NK-92 (cell line): ENCODE measurements around the gene PCDH17.

ENCODE experiments used
- DNase-seq: peaks from one replicate; lab custom pipeline; 2025; ENCODE audit not compliant: unreplicated experiment; lab: John Stamatoyannopoulos, UW

PCDH17 gene, protein sequence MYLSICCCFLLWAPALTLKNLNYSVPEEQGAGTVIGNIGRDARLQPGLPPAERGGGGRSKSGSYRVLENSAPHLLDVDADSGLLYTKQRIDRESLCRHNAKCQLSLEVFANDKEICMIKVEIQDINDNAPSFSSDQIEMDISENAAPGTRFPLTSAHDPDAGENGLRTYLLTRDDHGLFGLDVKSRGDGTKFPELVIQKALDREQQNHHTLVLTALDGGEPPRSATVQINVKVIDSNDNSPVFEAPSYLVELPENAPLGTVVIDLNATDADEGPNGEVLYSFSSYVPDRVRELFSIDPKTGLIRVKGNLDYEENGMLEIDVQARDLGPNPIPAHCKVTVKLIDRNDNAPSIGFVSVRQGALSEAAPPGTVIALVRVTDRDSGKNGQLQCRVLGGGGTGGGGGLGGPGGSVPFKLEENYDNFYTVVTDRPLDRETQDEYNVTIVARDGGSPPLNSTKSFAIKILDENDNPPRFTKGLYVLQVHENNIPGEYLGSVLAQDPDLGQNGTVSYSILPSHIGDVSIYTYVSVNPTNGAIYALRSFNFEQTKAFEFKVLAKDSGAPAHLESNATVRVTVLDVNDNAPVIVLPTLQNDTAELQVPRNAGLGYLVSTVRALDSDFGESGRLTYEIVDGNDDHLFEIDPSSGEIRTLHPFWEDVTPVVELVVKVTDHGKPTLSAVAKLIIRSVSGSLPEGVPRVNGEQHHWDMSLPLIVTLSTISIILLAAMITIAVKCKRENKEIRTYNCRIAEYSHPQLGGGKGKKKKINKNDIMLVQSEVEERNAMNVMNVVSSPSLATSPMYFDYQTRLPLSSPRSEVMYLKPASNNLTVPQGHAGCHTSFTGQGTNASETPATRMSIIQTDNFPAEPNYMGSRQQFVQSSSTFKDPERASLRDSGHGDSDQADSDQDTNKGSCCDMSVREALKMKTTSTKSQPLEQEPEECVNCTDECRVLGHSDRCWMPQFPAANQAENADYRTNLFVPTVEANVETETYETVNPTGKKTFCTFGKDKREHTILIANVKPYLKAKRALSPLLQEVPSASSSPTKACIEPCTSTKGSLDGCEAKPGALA (N-terminal part only)

DNA sequence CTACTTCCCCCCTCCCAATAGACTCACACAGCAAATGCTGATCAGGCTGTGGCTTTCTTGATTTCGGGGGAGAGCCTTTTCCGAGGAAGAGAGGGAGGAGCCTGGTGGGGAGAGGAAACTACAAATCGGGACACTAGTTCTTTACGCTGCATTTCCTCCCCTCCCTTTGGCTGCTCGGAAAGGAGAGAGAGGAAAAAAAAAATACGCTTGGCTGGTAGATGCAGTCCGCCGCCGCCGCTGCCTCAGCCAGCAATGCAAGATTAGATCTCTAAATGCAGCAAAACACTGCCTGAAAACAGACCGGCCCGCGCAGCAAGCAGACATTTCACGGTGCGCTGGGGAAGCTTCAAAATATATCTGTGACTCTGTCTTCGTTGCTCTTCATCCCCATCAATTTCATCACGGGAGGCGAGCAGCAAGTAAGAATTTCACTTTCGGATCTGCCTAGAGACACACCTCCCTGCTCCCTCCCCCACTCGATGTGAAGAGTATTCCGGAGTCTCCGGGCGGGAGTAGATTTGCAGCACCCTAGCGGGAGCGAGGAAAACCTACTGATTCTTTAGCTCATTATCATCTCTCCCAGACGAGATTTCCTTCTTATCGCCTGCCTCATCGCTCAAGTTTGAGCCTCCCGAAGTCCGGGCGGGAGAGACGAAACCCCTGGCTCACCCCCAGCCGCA, at the start of gene PCDH17:
PCDH17 (plus strand) TSS at position 149 of the 680 bp plus-strand sequence. CDS start 803 bp downstream, outside the sequence.
- DNase-seq: no peak

DNA sequence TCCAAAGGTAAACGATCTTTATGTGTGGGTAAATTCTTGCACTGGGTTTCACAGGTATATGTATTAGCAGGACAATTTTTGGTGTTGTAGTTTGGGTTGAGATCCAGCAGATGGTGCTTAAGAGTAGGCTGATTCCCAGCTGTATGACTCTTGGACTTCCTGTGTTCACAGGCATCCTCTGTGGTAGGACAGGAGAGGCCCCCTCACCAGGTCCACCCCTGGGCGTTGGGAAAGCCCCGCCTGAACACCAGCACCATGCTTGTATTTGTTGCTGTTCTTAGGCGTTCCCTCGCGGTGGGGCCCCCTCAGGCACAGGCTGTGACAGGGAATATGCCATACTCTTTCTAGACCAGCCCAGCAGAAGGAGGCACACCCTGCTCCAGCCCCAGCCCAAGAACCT, 49.5 kb upstream of the PCDH17 start:
- no peak for DNase-seq

DNA sequence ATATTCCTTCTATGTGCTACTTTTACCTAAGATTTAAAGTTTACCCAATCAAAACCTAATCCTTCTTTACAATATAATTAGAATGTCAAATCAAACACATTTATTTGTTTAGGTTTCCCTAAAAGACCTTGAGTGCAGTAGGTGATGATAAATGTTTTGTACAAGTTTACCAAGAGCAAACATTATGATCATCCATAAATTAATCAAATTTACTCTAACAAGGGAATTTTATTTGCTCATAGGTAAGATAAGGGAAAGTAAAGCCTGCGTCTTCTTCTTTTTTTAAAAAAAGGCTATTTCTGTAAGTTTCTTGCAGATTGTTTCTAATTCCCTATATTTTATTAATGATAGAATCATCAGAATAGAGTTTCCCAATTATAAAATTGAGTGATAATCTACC, 48.0 kb upstream of the PCDH17 start:
- no peak for DNase-seq

DNA sequence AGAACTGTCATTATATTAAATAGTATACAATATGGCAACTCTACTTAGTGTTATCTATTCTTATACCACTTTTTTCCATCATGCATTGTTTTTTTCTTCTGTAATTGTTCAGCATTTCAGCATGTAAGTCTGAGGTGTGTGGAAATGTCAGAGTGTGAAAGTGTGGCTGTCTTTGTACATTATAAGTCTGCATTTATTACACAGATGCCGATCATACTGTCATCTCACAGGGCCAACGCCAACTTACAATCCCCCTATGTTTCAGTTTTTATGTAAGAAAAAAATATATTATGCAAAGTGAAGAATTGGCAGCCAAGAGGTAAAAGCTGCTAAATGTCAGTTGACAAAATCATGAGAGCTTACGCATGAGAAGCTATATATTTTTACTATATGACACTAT, 42.9 kb upstream of the PCDH17 start:
- no peak for DNase-seq

DNA sequence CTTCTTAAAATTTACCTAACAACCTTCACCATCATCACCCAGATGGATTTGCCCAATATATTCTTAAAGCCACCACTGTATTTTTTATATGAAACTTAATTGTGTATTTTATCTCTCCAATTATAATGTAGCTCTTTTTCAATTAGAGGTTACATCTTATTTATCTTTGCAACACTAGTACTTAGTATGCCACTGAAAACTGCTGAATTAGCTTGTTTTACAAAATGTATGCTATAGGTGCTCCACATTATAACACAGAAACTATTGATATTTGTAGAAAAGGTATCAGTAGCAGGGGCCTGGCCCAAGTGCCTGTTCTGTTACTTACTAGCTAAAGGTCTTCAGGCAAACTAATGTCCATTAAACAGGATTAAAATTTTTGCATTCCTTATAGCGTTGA, 35.8 kb upstream of the PCDH17 start:
- DNase-seq: no peak

DNA sequence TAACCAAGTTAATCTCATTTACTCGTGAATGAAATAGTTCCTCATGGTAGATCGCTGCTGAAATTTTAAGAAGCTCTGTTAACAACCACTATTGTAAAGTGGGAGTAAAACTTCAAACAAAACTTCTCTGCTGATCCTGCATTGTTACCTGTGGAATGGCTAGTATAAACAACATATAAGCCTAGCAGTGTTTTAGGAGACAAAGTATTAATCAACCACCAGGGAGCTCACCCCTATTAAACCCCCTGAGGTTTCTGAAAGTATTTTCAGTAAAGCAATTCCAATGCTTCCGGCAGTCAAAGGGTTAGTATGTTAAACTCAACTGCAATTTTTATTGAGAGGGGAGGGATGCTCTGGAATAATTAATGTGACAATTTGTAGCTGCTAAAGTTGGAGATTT, 30.0 kb upstream of the PCDH17 start:
- DNase-seq: no peak

DNA sequence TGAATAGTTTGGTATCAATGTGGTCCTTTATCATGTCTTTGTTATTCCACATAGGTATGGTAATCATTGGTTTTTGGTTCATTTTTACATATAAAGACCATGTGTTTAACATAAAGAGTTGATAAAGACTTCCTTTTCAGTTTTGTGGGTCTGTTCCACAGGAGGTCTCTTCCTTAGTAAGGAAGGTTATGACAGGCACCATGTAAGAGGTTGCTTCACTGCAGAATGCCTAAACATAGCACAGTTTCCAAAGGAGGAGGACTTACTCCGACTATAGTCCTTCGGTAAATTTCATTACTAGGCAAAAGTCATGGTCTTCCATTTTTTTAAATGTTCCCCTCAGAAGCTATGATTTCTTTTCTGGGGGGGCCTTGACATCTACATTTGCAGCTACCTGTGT, 27.1 kb upstream of the PCDH17 start:
- no peak for DNase-seq

DNA sequence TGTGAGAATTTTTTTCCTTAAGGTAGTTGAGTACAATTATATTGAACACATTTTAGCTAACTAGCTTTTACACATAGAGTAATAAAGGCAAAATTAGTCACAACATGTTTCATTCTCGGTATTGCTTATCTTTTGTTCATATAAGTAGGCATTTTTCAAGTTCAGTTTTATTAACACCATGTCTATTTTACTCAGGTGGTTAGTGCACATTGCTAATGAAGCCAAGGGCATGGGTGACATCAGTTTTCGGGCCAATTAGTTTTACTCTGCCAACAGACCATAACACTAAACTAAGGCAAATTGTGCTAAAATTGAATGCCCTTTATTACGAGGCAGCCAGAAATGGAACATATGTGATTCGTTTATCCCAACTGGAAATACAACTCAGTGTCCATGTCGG, 19.6 kb upstream of the PCDH17 start:
- DNase-seq: no peak

DNA sequence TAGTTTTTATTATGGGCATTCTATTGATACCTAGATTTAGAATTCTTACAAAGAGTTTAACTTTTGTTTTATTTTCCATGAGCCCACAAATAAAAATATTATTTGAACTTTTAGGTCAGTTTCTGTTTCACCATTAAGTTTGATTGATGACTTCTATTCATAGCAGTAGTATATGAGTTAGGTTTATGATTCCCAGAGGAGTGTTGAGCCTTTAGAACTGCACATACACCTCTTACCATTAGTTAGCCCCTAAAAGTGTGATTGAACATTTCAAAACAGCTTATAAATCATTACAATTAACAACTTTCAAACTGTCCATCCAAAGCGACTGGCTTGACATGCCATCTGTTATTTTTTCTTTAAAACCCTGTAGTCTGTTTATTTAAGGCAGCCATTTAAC, 19.0 kb upstream of the PCDH17 start:
- no peak for DNase-seq

DNA sequence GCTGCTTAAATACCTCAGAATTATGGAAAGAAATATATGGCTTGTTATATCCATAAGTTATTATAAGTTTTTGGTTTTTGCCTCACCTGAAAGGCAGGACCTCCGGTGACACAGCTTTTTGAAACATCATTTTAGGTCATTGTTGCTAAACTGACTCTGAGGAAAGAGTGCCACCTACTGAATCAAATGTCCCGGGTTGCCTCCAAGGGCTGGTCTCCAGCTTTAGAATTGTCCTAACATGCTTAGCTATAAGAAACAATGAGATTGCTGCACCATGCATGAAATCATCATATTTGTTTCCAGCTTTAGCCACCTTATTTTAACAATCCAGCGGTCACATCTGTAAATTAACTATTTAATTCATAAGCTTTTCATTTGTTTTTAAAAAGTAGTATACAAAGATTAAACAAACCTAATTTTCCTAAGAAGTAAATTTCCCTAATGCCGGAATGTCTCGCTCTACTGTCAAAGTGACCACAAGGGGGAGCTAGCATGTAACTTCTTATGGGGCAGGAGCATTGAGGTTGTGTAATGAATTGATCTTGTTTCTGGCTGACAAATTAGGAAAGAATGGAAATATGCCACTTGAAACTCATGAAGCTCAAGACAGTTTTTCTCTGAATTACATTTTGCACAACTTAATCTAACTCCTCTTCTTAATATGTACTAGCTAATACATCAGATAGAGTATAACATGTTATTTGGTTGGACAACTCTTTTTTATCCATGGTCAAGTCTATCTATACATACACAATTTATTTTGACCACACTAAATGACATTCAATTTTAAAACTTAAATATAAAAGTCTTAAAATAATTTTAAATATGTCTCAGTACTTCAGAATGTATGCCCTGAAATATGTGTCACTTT, 6.7 kb upstream of the PCDH17 start:
- DNase-seq: no peak

DNA sequence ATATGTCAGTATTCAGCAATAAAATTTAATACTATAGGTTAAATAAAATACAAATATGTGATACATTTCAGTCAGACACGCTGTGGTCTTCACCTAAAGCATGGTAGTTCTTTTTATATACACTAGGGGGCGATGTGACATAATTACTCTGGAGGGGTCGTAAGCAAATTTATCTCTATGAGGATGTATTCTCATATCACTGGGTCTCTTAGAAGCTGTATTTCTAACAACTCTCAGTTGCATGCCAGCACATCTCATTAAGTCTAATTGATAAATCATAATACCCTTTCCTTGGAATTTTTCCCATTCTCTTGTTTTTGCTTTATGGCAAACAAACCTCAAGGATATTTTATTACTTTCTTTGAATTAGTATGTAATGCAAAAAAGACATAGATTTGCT, 3.9 kb upstream of the PCDH17 start:
- DNase-seq: no peak

DNA sequence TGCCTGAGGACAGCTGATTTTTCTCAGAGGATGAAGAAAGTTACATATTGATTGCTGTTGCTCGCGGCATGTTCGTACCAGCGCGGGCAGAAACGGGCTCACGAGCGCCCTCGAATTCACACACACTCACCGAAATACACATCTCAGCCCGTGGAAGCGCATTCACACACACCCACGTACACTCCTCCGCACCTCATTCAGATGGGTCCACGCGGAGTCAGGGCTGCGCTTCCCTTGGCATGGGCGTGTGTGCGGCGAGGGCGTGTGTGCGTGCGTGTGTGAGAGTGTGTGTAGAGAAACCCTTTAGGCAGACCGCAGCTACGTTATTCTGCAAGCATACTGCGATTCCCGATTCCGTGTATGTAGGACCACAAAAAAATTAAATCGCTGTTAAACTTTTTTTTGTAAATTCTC, 2.1 kb upstream of the PCDH17 start:
- no peak for DNase-seq

DNA sequence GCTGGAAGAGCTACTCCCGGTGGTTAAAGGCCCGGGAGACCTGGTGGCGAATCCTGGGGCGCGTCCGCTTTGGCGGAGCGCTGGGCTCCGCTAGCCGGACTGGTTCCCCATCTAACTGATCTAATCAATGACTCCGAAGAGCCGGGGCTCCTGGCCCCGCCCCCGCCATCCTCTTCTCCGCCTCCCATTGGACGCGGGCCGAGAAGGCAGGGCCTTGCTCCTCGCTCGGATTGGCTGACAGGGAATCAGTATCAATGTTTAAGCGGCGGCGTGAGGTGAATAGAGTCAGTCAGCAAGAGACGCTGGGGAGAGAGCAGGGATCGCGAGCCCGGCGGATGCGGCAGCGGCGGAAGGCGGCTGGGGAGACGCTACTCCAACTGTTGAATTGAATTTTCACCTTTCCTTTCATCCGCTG, 1.7 kb upstream of the PCDH17 start:
- DNase-seq: no peak

DNA sequence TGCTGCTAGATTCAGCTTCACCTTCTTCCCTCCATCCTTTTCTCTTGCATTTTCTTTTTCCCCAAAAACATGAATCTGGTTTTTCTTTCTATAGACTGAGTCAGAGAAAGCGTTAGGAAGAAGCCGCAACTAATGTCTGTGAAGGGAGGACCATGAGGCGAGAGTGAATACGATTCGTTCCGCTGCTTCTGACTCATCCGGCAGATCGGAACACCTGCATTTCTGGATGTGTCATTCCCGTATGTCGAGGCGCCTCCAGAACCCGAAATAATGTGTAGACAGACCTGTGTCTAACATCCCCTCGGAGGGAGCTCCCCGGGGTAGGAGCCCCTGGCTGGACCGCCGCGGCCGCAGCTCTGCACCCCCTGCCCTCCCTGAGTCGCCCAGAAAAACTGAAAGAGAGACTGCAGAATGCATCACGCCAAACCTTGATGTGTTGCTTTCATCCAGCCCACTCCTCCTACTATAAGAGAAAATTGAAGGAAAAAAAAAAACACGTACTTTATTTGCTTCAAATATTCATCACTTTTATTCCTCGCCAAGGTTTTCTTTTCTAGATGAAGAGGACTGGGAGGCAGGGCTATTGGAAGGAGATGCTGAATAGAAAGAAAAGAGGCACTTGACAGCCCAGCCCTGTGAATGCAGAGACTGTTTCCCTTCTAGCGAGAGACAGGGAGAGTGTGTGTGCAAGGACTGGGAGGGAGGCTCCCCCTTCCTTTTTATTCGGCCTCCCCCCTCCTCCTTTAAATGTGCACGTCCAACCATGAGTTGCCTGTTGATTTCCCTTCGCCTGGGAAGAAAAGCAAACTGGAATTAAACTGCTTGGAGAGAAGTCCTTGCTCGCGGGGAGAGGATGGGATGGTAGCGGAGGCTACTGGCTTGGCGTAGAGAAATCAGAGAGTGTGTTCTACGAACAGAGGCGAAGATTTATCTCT, 616 bp upstream of the PCDH17 start:
- DNase-seq: no peak

DNA sequence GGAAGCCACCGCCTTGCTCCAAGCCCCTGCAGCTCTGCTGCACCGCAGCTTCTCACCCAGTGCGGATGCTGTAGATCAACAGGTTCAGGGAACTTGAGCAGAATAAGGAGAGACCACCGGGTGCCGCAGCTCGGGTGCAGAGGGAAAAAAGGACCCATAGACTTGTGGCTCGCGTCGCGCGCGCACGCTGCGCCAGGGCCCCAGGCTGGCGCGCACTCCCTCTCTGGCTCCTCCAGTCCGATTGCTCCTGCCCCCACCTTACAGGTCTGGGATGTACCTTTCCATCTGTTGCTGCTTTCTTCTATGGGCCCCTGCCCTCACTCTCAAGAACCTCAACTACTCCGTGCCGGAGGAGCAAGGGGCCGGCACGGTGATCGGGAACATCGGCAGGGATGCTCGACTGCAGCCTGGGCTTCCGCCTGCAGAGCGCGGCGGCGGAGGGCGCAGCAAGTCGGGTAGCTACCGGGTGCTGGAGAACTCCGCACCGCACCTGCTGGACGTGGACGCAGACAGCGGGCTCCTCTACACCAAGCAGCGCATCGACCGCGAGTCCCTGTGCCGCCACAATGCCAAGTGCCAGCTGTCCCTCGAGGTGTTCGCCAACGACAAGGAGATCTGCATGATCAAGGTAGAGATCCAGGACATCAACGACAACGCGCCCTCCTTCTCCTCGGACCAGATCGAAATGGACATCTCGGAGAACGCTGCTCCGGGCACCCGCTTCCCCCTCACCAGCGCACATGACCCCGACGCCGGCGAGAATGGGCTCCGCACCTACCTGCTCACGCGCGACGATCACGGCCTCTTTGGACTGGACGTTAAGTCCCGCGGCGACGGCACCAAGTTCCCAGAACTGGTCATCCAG, 964 bp downstream of the PCDH17 start:
- no peak for DNase-seq

DNA sequence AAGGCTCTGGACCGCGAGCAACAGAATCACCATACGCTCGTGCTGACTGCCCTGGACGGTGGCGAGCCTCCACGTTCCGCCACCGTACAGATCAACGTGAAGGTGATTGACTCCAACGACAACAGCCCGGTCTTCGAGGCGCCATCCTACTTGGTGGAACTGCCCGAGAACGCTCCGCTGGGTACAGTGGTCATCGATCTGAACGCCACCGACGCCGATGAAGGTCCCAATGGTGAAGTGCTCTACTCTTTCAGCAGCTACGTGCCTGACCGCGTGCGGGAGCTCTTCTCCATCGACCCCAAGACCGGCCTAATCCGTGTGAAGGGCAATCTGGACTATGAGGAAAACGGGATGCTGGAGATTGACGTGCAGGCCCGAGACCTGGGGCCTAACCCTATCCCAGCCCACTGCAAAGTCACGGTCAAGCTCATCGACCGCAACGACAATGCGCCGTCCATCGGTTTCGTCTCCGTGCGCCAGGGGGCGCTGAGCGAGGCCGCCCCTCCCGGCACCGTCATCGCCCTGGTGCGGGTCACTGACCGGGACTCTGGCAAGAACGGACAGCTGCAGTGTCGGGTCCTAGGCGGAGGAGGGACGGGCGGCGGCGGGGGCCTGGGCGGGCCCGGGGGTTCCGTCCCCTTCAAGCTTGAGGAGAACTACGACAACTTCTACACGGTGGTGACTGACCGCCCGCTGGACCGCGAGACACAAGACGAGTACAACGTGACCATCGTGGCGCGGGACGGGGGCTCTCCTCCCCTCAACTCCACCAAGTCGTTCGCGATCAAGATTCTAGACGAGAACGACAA, 1.8 kb downstream of the PCDH17 start:
- no peak for DNase-seq
